ENCODE results near the gene SFRP2.
A peak's percentile ranks its signal among the peaks of the same experiment; 100 is the strongest.

SFRP2 gene

DNA sequence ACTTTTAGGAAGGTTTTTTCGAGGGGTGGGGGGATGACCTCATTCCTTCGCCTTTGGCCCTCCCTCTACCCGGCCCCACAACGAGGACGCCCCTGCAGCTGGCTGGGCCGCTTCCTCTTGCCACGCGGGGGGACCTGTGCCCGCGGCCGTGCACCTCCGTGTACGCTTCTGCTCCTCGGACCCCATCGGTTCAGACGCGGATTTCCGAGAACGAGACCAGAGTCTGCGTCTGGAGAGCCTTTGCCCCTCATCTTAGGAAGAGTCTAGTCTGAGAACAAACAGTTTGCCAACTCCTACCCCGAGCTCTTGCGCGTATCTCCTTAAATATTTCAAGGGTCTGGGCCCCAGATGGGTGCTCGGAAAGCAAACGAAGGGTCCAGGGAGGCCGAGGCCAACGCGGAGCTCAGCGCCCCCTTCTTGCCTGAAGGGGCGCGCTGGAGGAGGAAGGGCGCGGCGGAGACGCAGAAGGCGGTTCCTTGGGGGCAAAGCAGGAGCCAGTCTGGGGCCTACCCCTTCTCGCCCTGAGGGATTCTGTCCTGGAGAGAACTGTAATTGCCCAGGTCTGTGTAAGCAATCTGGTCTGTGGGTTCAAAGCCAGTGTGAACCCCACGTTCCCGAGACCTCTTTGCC, 3.9 kb upstream of the SFRP2 start:
- no peak for DNase-seq

GRCh38 chr4:153791746-153792617, 3.1 kb upstream of the SFRP2 start:
- peak; percentile 58 for DNase-seq

DNA sequence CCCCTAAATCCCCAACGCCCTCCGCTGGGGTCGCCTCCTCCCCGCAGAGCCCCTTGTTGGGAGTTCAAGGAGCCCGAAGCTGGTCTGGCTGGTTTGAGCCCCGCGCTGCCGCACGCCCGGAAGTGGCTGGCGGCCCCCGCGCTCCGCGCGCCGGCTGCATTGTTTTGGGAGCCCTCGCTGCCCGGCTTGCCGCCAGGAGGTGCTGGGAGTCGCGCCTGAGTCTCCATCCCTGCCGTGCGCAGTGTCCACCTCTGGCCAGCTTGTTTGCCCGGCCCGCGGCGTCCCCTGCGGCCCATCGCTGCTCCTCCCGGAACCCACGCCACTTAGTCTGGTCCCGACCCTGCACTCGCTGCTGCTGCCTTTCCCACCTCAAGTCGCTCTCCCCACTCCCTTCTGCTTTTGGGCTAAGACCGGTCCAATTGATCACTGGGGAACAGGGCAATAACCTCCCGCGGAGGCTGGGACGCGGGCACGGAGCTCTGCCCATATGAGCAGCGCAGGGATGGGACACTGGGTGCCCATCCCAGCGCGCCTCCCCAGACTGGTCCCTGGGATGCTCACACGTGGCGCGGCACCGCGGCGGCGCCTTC, 2.2 kb upstream of the SFRP2 start:
- no peak for DNase-seq

- DNase-seq, result no peak
Observed at GRCh38 chr4:153790500-153790865, 1.6 kb upstream of the SFRP2 start.

- no peak for DNase-seq
Observed at GRCh38 chr4:153789741-153790499, 1.0 kb upstream of the SFRP2 start.

- DNase-seq, result no peak
Observed at GRCh38 chr4:153788051-153788412, 851 bp downstream of the SFRP2 start.

GRCh38 chr4:153787575-153787974, 1.3 kb downstream of the SFRP2 start:
- DNase-seq, result no peak

DNA sequence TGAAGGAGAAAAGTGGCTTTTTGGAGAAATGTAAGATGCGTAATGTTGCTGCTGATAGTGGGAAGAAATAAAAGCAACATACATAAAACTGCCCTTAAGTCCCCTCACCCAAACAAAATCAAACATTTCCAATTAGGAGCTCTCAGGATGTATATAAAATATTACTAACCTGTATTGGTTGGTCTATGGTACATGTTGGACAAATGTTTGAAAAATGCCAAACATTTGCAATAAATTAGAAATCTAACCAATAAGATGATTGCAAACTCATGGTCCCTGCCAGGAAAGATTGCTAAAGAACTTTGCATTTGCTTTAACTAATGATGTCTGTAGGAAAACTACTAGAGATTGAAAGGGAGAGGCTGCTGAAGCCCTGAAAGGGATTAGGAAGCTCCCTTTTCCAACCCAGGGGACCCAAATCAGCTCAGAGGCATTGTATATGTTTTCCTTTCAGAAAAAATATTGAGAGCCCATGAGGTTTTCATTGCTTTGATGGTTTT, 1.8 kb downstream of the SFRP2 start:
- DNase-seq, result no peak

DNA sequence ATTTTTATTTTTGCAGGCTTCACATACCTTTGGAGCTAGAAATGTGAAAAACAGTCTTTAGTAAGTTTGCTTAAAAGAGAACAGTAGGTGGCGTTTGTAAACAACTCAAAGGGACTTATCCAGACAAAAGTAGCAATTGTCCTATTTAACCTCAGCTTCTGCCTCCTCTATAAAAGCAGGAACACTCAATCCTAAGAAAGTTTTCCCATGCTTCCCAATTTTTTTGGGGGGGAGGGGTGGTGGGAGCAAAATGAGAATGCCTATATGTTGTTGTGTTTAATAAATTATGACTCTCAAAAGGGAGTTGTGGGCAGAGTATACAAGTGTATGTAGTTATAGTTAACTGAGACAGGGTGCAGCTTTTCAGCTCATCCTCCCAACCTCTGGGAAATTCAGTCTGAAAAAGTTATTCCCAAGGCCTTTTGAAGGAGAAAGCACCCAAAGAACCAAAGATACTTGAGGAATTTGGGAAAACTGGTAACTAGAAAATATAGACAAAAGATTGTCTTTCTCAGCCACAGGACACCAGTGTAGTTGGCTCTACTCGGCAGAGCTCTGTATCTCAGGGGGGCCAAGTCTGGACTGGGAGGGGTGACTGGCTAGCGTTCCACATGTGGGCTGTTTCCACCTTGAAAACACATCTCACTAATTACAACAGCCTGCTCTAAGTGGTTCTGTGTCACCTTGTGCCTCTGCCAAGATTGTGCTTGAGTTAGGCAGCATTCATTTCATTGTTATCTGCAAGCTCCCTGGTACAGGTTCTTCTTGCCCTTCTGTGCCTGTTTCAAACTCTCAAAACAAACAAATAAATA, 2.8 kb downstream of the SFRP2 start:
- peak; percentile 54 for DNase-seq

DNA sequence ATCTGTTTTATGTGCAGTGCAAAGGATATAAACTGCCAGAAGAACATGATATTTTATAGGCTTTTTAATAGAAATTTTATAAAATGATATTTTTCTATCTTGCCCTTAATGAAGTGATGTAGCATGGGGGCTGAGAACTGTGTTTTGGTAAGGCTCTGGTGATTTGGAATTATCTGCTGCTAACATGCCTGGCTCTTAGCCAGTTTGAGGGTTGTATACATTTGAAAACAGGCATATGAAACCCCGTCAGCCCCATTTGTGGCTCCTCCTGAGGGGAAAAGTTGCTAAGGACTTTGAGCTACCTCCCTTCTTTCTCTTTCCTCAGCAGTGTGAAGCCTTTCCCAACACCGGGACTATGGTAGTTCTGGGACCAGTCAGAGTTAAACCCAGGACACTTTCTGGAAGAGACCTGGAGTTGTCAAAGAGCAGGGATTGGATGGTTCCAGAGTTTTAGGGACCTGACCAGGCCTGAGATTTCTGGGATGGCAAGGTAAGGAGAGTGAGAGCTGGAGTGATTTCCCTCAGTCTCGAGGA, 4.7 kb downstream of the SFRP2 start:
- no peak for DNase-seq

GRCh38 chr4:153782581-153782980, 6.3 kb downstream of the SFRP2 start:
- no peak for DNase-seq

DNA sequence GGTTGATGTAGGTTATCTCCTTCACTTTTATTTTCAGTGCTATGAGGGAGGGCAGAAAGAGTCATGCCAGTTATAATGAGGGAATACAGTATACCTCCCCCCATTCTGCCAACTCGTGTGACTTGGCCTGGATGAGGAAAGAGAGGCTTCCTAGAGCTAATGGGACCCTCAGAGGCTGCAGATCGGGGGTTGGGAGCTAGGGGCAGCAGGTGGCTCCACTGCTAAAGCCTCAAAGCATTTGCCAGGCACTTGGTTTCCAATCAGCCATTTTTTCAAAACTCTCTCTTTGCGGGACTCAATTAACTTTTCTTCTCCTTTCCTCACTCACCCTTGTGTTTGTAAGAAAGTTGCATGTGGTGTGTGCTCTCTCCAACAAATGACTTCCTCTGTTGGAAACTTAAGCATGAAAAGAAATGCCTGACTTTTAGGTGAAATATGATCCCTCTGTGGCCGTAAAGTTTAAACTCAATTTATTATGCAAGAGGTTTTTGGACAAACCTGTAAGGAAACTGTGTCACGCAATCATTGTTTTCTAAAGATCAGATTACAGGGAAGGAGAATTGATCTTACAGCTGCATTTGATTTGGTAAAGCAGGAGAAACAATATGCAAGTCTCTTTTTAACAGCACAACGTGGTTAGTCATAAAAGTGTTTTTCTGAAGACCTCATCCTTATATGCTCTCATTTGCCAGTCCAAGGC, 7.0 kb downstream of the SFRP2 start:
- DNase-seq, result no peak

- no peak for DNase-seq
Observed at GRCh38 chr4:153781280-153781679, 7.6 kb downstream of the SFRP2 start.

GRCh38 chr4:153780876-153781275, 8.0 kb downstream of the SFRP2 start:
- no peak for DNase-seq

DNA sequence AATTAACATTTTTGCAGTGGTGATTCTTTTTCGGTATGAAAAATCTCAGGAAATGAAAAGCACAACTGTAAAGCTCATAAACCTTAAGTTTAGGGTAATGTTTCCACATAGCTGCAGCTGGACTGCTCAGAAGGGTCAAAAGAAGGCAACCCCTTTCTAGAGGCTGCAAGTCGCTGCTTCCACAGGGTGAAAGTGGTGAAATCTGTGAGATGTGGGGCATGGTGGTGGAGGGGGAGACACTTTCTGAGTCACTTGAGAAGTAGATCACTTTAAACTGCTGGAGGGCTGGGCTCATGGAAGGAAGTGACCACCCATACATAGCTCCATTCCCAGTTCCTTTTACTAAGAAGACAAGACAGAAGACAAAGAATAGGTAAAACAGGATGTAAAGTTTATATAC, 8.7 kb downstream of the SFRP2 start:
- DNase-seq, result no peak

DNA sequence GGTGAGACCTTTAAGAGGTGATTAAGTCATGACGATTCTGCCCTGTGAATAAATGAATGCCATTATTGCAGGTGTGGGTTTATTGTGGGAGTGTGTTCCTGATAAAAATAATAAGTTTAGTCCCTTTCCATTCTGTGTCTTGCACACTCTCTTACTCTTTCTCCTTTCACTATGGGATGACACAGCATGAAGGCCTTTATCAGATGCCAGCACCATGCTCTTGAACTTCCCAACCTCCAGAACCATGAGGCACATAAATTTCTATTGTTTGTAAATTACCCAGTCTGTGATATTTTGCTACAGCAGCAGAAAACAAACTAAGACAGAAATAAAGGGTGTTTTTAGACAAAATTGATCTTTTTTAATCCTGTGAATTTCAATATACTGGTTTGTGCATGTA, 10.5 kb downstream of the SFRP2 start:
- DNase-seq, result no peak

DNA sequence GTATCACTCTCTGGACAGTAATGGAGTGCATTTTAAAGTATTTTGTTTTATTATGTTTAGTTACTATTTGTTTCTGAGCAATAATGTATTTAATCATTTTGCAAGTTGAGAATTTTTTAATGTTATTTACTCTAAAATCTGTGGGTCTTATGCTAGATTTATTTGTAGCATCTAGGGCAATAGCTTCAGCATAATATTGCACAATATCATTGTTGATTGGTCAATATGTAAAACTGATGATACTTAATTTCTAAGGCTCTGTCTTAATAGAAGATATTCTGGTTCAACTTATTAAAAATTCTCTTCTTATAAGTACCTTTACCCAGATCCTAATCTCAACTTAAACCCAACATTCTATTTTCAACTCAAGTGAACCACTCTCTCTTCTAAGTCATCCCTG, 11.5 kb downstream of the SFRP2 start:
- DNase-seq, result no peak

GRCh38 chr4:153776601-153777000, 12.3 kb downstream of the SFRP2 start:
- DNase-seq, result no peak

GRCh38 chr4:153773236-153773690, 15.6 kb downstream of the SFRP2 start:
- DNase-seq, result no peak

DNA sequence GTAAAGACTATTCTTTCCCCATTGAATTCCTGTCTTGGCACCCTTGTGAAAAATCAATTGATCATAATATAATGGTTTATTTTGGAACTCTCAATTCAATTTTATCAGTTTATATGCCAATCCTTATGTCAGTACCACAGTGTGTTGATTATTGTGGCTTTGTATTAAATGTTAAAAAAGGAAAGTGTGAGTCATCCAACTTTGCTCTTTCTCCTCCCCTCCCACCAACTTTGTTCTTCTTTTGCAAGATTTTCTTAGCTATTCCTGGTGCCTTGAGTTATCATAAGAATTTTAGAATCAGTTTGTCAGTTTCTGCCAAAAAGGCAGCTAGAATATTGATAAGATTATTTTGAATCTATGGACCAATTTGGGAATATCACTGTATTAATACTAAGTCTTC, 17.8 kb downstream of the SFRP2 start:
- DNase-seq, result no peak

- DNase-seq, result no peak
Observed at GRCh38 chr4:153766758-153767157, 22.1 kb downstream of the SFRP2 start.
